WTC11 (cell line): ENCODE data around the gene RPP21. TPM values are rescaled to one million over a fixed set of nuclear protein-coding genes. Genes with fewer than 3 reads are reported as not detected.

Experiments used
- ATAC-seq: fragments of 200-7000 bp; cut with Tn5 transposase; 2 replicates; pipeline ENCODE4 v1.10.0; 2021; ENCODE audit warnings: mild to moderate bottlenecking, moderate library complexity
- CTCF ChIA-PET: fragments of 300-600 bp; sonication (Branson Sonifier 250); formaldehyde crosslinking; loops from one replicate; lab custom pipeline; 2021; ENCODE audit warnings: antibody characterized with exemption; lab: Charles Lee
- POLR2A ChIA-PET: fragments of 350-600 bp; sonication (Branson Sonifier 250); formaldehyde crosslinking; loops from one replicate; lab custom pipeline; 2021; ENCODE audit warnings: antibody characterized with exemption; lab: Charles Lee
- DNase-seq: peaks from one replicate; pipeline ENCODE4 v3.0.0; 2021; ENCODE audit warnings: low spot score
- H3K27ac Mint-ChIP-seq: 2 replicates; pipeline ENCODE4 v1.8.0; 2021; ENCODE audit warnings: mixed read lengths
- H3K27me3 Mint-ChIP-seq: 2 replicates; pipeline ENCODE4 v1.8.0; 2021; ENCODE audit warnings: low read depth, mild to moderate bottlenecking, moderate library complexity, mixed read lengths
- H3K36me3 Mint-ChIP-seq: 2 replicates; pipeline ENCODE4 v1.8.0; 2021; ENCODE audit warnings: mixed read lengths
- H3K4me1 Mint-ChIP-seq: 2 replicates; pipeline ENCODE4 v1.8.0; 2022; ENCODE audit warnings: mixed read lengths
- H3K4me3 Mint-ChIP-seq: 2 replicates; pipeline ENCODE4 v1.8.0; 2021; ENCODE audit warnings: mild to moderate bottlenecking, moderate library complexity, mixed read lengths
- H3K9me3 Mint-ChIP-seq: 2 replicates; pipeline ENCODE4 v1.8.0; 2021; ENCODE audit warnings: mixed read lengths
- CBFB ChIP-seq: sonication (generic); formaldehyde crosslinking; IDR thresholded peaks from 2 replicates; pipeline ENCODE4 v1.8.1; 2022; ENCODE audit warnings: mild to moderate bottlenecking, low read depth, missing genetic modification reagents
- EMX1 ChIP-seq: fragments of 250-450 bp; sonication (Bioruptor Pico); IDR thresholded peaks from 2 replicates; pipeline ENCODE4 v1.8.0; 2021; ENCODE audit warnings: mild to moderate bottlenecking
- FOXK1 ChIP-seq: sonication (generic); formaldehyde crosslinking; IDR thresholded peaks from 2 replicates; pipeline ENCODE4 v1.8.0; 2022; ENCODE audit warnings: mild to moderate bottlenecking, moderate library complexity, missing genetic modification reagents
- NR3C1 ChIP-seq: sonication (generic); formaldehyde crosslinking; conservative IDR thresholded peaks from 2 replicates; pipeline ENCODE4 v1.8.1; 2023; ENCODE audit warnings: low read depth, mild to moderate bottlenecking, missing genetic modification reagents
- PRRX2 ChIP-seq: fragments of 250-450 bp; sonication (Bioruptor Pico); IDR thresholded peaks from 2 replicates; pipeline ENCODE4 v1.8.0; 2021; ENCODE audit warnings: mild to moderate bottlenecking
- TEAD4 ChIP-seq: sonication (generic); formaldehyde crosslinking; IDR thresholded peaks from 2 replicates; pipeline ENCODE4 v1.8.0; 2022; ENCODE audit warnings: mild to moderate bottlenecking, missing genetic modification reagents
- ZNF121 ChIP-seq: sonication (generic); formaldehyde crosslinking; IDR thresholded peaks from 2 replicates; pipeline ENCODE4 v1.8.0; 2023; ENCODE audit warnings: missing genetic modification reagents
- ZNF263 ChIP-seq: sonication (generic); formaldehyde crosslinking; IDR thresholded peaks from 2 replicates; pipeline ENCODE4 v1.8.1; 2022; ENCODE audit warnings: low read depth, mild to moderate bottlenecking, moderate library complexity, missing genetic modification reagents
- ZNF317 ChIP-seq: sonication (generic); formaldehyde crosslinking; IDR thresholded peaks from 2 replicates; pipeline ENCODE4 v1.8.1; 2023; ENCODE audit warnings: low read depth, mild to moderate bottlenecking, moderate library complexity, missing genetic modification reagents, borderline replicate concordance
- ZNF671 ChIP-seq: fragments of 250-450 bp; sonication (Bioruptor Pico); IDR thresholded peaks from 2 replicates; pipeline ENCODE4 v1.8.0; 2021; ENCODE audit warnings: mild to moderate bottlenecking
- total RNA-seq: library from RNA; stranded (reverse); gene quantifications from 3 replicates; pipeline ENCODE4 v1.2.3, GENCODE V29; 2021
- TF ChIP-seq, protein P1 (sequence below): sonication (generic); formaldehyde crosslinking; IDR thresholded peaks from 2 replicates; pipeline ENCODE4 v1.8.0; 2023; ENCODE audit warnings: mild to moderate bottlenecking, missing genetic modification reagents
- TF ChIP-seq, protein P2 (sequence below): sonication (generic); formaldehyde crosslinking; IDR thresholded peaks from 2 replicates; pipeline ENCODE4 v1.8.1; 2022; ENCODE audit warnings: mild to moderate bottlenecking, missing genetic modification reagents, moderate library complexity, borderline replicate concordance
- TF ChIP-seq, protein P3 (sequence below): fragments of 250-450 bp; sonication (Bioruptor Pico); IDR thresholded peaks from 2 replicates; pipeline ENCODE4 v1.9.0; 2021; ENCODE audit warnings: mild to moderate bottlenecking
- TF ChIP-seq, protein P4 (sequence below): sonication (generic); formaldehyde crosslinking; IDR thresholded peaks from 2 replicates; pipeline ENCODE4 v1.8.1; 2022; ENCODE audit warnings: low read depth, mild to moderate bottlenecking, moderate library complexity, missing genetic modification reagents, borderline replicate concordance
- TF ChIP-seq, protein P5 (sequence below): sonication (generic); formaldehyde crosslinking; IDR thresholded peaks from 2 replicates; pipeline ENCODE4 v1.8.1; 2022; ENCODE audit warnings: mild to moderate bottlenecking, moderate library complexity, missing genetic modification reagents
- TF ChIP-seq, protein P6 (sequence below): sonication (generic); formaldehyde crosslinking; IDR thresholded peaks from 2 replicates; pipeline ENCODE4 v1.8.1; 2023; ENCODE audit warnings: mild to moderate bottlenecking, missing genetic modification reagents
- TF ChIP-seq, protein P7 (sequence below): fragments of 250-450 bp; sonication (Bioruptor Pico); conservative IDR thresholded peaks from 2 replicates; pipeline ENCODE4 v1.9.0; 2021; ENCODE audit warnings: mild to moderate bottlenecking
- TF ChIP-seq, protein P8 (sequence below): sonication (generic); formaldehyde crosslinking; IDR thresholded peaks from 2 replicates; pipeline ENCODE4 v1.8.0; 2022; ENCODE audit warnings: mild to moderate bottlenecking, missing genetic modification reagents

Gene RPP21
- total RNA-seq, 1 experiment from 2014 or later, result 64.1 TPM

DNA sequence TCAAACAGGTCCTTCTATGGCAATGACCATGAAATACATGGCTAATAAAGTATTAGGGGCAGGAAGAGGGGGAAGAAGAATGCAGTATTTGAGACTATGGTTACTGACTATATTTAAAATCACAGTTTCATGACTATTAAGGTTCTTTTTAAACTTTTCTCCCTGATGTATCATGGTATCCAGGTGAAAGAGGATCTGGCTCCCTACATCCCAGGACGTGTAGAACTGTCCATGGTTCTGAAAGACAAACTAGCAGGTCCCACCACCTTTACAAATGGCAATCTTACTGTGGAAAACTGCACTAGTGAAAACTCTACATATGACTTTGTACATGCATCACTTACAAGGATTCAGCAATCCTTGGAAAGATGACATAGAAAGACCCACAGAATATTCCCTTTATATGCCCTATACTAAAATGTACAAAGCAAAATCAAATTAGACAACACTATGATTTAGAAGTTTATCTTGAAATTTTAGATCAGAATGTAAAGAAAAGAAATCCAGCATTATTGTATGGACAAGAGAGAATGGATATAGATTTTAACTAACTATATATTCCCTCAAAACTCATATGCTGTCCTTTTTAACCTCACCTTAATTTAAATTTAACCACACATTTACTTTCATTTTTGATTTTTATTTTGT is 33.5 kb downstream of the RPP21 start:
- no peaks in the 10 kb centered on the region for H3K36me3 Mint-ChIP-seq
- H3K27ac Mint-ChIP-seq, result no peak overlapping the region
- H3K4me1 Mint-ChIP-seq, result no peaks in the 10 kb centered on the region
- ChIA-PET CTCF (no interaction called here), POLR2A (no interaction called here)
- DNase-seq, result no peak
- no peak overlapping the region for H3K4me3 Mint-ChIP-seq
- H3K27me3 Mint-ChIP-seq, result peaks cover 65% of the 10 kb centered on the region
- no peaks in the 10 kb centered on the region for H3K9me3 Mint-ChIP-seq
- TF ChIP-seq ZNF671, result no peak
- TF ChIP-seq, protein P1, sequence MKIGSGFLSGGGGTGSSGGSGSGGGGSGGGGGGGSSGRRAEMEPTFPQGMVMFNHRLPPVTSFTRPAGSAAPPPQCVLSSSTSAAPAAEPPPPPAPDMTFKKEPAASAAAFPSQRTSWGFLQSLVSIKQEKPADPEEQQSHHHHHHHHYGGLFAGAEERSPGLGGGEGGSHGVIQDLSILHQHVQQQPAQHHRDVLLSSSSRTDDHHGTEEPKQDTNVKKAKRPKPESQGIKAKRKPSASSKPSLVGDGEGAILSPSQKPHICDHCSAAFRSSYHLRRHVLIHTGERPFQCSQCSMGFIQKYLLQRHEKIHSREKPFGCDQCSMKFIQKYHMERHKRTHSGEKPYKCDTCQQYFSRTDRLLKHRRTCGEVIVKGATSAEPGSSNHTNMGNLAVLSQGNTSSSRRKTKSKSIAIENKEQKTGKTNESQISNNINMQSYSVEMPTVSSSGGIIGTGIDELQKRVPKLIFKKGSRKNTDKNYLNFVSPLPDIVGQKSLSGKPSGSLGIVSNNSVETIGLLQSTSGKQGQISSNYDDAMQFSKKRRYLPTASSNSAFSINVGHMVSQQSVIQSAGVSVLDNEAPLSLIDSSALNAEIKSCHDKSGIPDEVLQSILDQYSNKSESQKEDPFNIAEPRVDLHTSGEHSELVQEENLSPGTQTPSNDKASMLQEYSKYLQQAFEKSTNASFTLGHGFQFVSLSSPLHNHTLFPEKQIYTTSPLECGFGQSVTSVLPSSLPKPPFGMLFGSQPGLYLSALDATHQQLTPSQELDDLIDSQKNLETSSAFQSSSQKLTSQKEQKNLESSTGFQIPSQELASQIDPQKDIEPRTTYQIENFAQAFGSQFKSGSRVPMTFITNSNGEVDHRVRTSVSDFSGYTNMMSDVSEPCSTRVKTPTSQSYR (CRISPR knock-in tag), result no peak
- TF ChIP-seq FOXK1, result no peak
- no peak for TF ChIP-seq ZNF263 (CRISPR knock-in tag)
- TF ChIP-seq ZNF121 (CRISPR knock-in tag), result no peak
- TF ChIP-seq PRRX2 (CRISPR knock-in tag), result no peak
- TF ChIP-seq TEAD4 (CRISPR knock-in tag), result no peak
- TF ChIP-seq CBFB (CRISPR knock-in tag), result no peak
- TF ChIP-seq, protein P2, sequence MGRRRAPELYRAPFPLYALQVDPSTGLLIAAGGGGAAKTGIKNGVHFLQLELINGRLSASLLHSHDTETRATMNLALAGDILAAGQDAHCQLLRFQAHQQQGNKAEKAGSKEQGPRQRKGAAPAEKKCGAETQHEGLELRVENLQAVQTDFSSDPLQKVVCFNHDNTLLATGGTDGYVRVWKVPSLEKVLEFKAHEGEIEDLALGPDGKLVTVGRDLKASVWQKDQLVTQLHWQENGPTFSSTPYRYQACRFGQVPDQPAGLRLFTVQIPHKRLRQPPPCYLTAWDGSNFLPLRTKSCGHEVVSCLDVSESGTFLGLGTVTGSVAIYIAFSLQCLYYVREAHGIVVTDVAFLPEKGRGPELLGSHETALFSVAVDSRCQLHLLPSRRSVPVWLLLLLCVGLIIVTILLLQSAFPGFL (CRISPR knock-in tag), result no peak
- TF ChIP-seq, protein P3, sequence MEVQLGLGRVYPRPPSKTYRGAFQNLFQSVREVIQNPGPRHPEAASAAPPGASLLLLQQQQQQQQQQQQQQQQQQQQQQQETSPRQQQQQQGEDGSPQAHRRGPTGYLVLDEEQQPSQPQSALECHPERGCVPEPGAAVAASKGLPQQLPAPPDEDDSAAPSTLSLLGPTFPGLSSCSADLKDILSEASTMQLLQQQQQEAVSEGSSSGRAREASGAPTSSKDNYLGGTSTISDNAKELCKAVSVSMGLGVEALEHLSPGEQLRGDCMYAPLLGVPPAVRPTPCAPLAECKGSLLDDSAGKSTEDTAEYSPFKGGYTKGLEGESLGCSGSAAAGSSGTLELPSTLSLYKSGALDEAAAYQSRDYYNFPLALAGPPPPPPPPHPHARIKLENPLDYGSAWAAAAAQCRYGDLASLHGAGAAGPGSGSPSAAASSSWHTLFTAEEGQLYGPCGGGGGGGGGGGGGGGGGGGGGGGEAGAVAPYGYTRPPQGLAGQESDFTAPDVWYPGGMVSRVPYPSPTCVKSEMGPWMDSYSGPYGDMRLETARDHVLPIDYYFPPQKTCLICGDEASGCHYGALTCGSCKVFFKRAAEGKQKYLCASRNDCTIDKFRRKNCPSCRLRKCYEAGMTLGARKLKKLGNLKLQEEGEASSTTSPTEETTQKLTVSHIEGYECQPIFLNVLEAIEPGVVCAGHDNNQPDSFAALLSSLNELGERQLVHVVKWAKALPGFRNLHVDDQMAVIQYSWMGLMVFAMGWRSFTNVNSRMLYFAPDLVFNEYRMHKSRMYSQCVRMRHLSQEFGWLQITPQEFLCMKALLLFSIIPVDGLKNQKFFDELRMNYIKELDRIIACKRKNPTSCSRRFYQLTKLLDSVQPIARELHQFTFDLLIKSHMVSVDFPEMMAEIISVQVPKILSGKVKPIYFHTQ (CRISPR knock-in tag), result no peak
- TF ChIP-seq, protein P4, sequence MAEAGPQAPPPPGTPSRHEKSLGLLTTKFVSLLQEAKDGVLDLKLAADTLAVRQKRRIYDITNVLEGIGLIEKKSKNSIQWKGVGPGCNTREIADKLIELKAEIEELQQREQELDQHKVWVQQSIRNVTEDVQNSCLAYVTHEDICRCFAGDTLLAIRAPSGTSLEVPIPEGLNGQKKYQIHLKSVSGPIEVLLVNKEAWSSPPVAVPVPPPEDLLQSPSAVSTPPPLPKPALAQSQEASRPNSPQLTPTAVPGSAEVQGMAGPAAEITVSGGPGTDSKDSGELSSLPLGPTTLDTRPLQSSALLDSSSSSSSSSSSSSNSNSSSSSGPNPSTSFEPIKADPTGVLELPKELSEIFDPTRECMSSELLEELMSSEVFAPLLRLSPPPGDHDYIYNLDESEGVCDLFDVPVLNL (CRISPR knock-in tag), result no peak
- TF ChIP-seq, protein P5, sequence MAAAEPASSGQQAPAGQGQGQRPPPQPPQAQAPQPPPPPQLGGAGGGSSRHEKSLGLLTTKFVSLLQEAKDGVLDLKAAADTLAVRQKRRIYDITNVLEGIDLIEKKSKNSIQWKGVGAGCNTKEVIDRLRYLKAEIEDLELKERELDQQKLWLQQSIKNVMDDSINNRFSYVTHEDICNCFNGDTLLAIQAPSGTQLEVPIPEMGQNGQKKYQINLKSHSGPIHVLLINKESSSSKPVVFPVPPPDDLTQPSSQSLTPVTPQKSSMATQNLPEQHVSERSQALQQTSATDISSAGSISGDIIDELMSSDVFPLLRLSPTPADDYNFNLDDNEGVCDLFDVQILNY (CRISPR knock-in tag), result no peak
- TF ChIP-seq ZNF317 (CRISPR knock-in tag), result no peak
- TF ChIP-seq, protein P6, sequence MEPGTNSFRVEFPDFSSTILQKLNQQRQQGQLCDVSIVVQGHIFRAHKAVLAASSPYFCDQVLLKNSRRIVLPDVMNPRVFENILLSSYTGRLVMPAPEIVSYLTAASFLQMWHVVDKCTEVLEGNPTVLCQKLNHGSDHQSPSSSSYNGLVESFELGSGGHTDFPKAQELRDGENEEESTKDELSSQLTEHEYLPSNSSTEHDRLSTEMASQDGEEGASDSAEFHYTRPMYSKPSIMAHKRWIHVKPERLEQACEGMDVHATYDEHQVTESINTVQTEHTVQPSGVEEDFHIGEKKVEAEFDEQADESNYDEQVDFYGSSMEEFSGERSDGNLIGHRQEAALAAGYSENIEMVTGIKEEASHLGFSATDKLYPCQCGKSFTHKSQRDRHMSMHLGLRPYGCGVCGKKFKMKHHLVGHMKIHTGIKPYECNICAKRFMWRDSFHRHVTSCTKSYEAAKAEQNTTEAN, result no peak
- no peak for TF ChIP-seq NR3C1 (CRISPR knock-in tag)
- no peak for TF ChIP-seq EMX1 (CRISPR knock-in tag)
- TF ChIP-seq, protein P7, sequence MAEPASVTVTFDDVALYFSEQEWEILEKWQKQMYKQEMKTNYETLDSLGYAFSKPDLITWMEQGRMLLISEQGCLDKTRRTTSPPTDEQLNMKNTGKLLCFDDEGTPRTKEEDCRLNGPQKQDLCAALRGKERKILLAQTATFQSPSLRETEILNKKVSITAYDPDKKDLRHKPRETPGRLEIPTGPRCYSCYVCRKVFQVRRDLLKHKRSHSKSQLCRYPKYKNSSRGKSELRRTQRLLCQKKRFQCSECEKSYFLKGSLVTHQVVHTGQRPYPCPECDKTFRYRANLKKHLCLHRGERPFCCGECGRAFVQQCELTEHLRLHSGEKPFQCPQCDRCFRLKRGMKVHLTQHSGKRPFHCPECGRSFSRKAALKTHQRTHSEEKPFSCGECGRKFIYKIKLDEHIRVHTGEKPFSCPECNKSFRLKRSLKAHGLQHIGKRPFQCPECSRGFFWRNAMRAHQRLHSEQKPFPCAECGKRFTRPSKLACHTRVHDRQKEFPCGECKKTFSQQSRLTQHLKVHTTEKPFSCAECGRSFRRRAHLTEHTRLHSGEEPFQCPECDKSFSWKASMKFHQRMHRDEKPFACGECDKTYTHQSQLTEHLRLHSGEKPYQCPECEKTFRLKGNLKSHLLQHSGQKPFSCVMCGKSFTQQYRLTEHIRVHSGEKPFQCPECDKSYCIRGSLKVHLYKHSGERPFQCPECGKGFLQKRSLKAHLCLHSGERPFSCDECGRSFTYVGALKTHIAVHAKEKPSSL, result no peak
- TF ChIP-seq, protein P8, sequence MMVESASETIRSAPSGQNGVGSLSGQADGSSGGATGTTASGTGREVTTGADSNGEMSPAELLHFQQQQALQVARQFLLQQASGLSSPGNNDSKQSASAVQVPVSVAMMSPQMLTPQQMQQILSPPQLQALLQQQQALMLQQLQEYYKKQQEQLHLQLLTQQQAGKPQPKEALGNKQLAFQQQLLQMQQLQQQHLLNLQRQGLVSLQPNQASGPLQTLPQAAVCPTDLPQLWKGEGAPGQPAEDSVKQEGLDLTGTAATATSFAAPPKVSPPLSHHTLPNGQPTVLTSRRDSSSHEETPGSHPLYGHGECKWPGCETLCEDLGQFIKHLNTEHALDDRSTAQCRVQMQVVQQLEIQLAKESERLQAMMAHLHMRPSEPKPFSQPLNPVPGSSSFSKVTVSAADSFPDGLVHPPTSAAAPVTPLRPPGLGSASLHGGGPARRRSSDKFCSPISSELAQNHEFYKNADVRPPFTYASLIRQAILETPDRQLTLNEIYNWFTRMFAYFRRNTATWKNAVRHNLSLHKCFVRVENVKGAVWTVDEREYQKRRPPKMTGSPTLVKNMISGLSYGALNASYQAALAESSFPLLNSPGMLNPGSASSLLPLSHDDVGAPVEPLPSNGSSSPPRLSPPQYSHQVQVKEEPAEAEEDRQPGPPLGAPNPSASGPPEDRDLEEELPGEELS (CRISPR knock-in tag), result no peak
- no peak for ATAC-seq
